Measurements from ENCODE around the gene MRPL17.

The MRPL17 gene

GRCh38 chr11:6633422-6634408 lies 49.4 kb downstream of the MRPL17 start:
- H4K20me1 ChIP-seq (ENCODE audit: insufficient read depth, low read length, poor library complexity, severe bottlenecking): no peaks in the 10 kb centered on the region
- H3K79me2 ChIP-seq (ENCODE audit: insufficient read depth, low read length): no peaks in the 10 kb centered on the region
- no peak overlapping the region for H2AFZ ChIP-seq (ENCODE audit: low read length)
- no peaks in the 10 kb centered on the region for H3K36me3 ChIP-seq (ENCODE audit: insufficient read depth, low read length)
- TF ChIP-seq CTCF (conservative IDR thresholded peaks at IDR 0.05; ENCODE audit: low read length): no peak
- no peak for TF ChIP-seq EZH2phosphoT487 (IDR thresholded peaks at IDR 0.05; ENCODE audit: borderline replicate concordance)
- H3K4me3 ChIP-seq (ENCODE audit: low read length, poor library complexity, severe bottlenecking): no peak overlapping the region
- no peaks in the 10 kb centered on the region for H3K27me3 ChIP-seq (ENCODE audit: insufficient read depth, low read length, poor library complexity, severe bottlenecking)
- H3K4me1 ChIP-seq (ENCODE audit: insufficient read depth, low read length, poor library complexity, severe bottlenecking): peaks cover 9% of the 10 kb centered on the region
- no peaks in the 10 kb centered on the region for H3K9me3 ChIP-seq (ENCODE audit: insufficient read depth, low read depth, low read length)
- no peaks in the 10 kb centered on the region for H3F3A ChIP-seq (ENCODE audit: low read depth)
- no peaks in the 10 kb centered on the region for H3K9me2 ChIP-seq (replicated peaks; ENCODE audit: low read depth, low read length)
- H3K4me2 ChIP-seq (ENCODE audit: low read depth, low read length, poor library complexity, severe bottlenecking): no peak overlapping the region
- no peak overlapping the region for H3K9ac ChIP-seq (ENCODE audit: low read depth, low read length, poor library complexity, severe bottlenecking)

- Histone ChIP-seq H3K4me2 (ENCODE audit: low read depth, low read length, poor library complexity, severe bottlenecking) (no peak overlapping the region), H3F3A (ENCODE audit: low read depth) (no peaks in the 10 kb centered on the region), H3K79me2 (ENCODE audit: insufficient read depth, low read length) (no peaks in the 10 kb centered on the region), H3K36me3 (ENCODE audit: insufficient read depth, low read length) (no peaks in the 10 kb centered on the region), H3K9ac (ENCODE audit: low read depth, low read length, poor library complexity, severe bottlenecking) (no peak overlapping the region), H3K4me3 (ENCODE audit: low read length, poor library complexity, severe bottlenecking) (no peak overlapping the region), H4K20me1 (ENCODE audit: insufficient read depth, low read length, poor library complexity, severe bottlenecking) (no peaks in the 10 kb centered on the region), H3K4me1 (ENCODE audit: insufficient read depth, low read length, poor library complexity, severe bottlenecking) (peaks cover 14% of the 10 kb centered on the region), H3K9me3 (ENCODE audit: insufficient read depth, low read depth, low read length) (no peaks in the 10 kb centered on the region), H2AFZ (ENCODE audit: low read length) (no peak overlapping the region), H3K27me3 (ENCODE audit: insufficient read depth, low read length, poor library complexity, severe bottlenecking) (no peaks in the 10 kb centered on the region), H3K9me2 (replicated peaks; ENCODE audit: low read depth, low read length) (no peaks in the 10 kb centered on the region)
- TF ChIP-seq EZH2phosphoT487 (IDR thresholded peaks at IDR 0.05; ENCODE audit: borderline replicate concordance): no peak
- no peak for TF ChIP-seq CTCF (conservative IDR thresholded peaks at IDR 0.05; ENCODE audit: low read length)
Measured at GRCh38 chr11:6632116-6633073, 50.7 kb downstream of the MRPL17 start.

- H3K79me2 ChIP-seq (ENCODE audit: insufficient read depth, low read length): no peaks in the 10 kb centered on the region
- H3K4me3 ChIP-seq (ENCODE audit: low read length, poor library complexity, severe bottlenecking): no peak overlapping the region
- TF ChIP-seq EZH2phosphoT487 (IDR thresholded peaks at IDR 0.05; ENCODE audit: borderline replicate concordance) (no peak), CTCF (conservative IDR thresholded peaks at IDR 0.05; ENCODE audit: low read length) (no peak)
- H3K9ac ChIP-seq (ENCODE audit: low read depth, low read length, poor library complexity, severe bottlenecking): no peak overlapping the region
- H3F3A ChIP-seq (ENCODE audit: low read depth): no peaks in the 10 kb centered on the region
- no peak overlapping the region for H2AFZ ChIP-seq (ENCODE audit: low read length)
- no peaks in the 10 kb centered on the region for H3K9me3 ChIP-seq (ENCODE audit: insufficient read depth, low read depth, low read length)
- no peaks in the 10 kb centered on the region for H3K9me2 ChIP-seq (replicated peaks; ENCODE audit: low read depth, low read length)
- no peak overlapping the region for H3K4me2 ChIP-seq (ENCODE audit: low read depth, low read length, poor library complexity, severe bottlenecking)
- H3K4me1 ChIP-seq (ENCODE audit: insufficient read depth, low read length, poor library complexity, severe bottlenecking): peaks cover 14% of the 10 kb centered on the region
- no peaks in the 10 kb centered on the region for H4K20me1 ChIP-seq (ENCODE audit: insufficient read depth, low read length, poor library complexity, severe bottlenecking)
- no peaks in the 10 kb centered on the region for H3K27me3 ChIP-seq (ENCODE audit: insufficient read depth, low read length, poor library complexity, severe bottlenecking)
- no peaks in the 10 kb centered on the region for H3K36me3 ChIP-seq (ENCODE audit: insufficient read depth, low read length)
Measured at GRCh38 chr11:6631361-6631890, 51.7 kb downstream of the MRPL17 start.

Measured in Loucy (cell line).